GM19324 (cell line): ENCODE measurements around the gene HIC1.
A peak's percentile ranks its signal among the peaks of the same experiment; 100 is the strongest.

Experiments
- ATAC-seq: cut with Tn5 transposase; IDR thresholded peaks from one replicate; pipeline ENCODE4 v1.9.1; 2021; ENCODE audit warnings: mild to moderate bottlenecking, moderate library complexity; ENCODE audit not compliant: unreplicated experiment, low FRiP score

HIC1 gene

GRCh38 chr17:2059547-2060384 is 4.9 kb downstream of the HIC1 start:
- ATAC-seq = no peak

GRCh38 chr17:2060385-2060658 is 5.4 kb downstream of the HIC1 start:
- no peak for ATAC-seq

DNA sequence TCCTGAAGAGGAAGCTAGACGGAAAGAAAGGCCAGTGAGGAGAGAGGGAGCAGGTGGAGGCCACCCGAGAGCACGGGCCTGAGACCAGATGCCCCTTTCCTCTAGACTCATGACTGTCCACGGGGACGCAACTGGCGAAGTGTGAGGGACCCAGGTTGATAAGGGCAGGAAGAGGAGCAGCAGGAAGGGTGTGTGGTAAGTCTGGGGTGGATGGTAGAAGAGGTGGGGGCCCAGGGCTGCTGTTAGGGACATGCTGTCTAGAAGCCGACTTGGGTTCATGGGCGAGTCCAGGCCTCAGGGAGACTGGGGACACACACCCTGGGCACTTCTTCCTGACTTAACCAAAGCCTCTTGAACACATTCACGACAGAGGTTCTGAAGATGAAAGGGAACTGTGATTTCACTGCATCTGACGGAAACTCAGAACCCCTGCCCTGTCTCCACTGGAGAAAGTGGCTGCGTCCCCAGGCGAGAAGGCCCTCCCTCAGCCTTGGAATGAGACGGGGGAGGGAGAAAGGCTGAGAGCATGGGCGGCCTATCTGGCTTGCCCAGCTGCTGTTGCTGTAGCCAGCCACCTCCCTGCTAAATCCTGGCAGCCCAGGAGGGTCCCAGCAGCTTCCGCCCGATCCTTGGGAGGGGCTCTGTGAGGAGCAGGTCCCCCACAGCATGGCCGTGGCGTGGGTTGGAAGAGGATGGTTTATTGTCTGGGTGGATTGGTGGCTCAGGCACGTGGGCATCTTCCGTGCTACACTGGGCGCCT is 6.0 kb downstream of the HIC1 start:
- no peak for ATAC-seq

GRCh38 chr17:2061441-2061958 is 6.6 kb downstream of the HIC1 start:
- ATAC-seq = no peak

DNA sequence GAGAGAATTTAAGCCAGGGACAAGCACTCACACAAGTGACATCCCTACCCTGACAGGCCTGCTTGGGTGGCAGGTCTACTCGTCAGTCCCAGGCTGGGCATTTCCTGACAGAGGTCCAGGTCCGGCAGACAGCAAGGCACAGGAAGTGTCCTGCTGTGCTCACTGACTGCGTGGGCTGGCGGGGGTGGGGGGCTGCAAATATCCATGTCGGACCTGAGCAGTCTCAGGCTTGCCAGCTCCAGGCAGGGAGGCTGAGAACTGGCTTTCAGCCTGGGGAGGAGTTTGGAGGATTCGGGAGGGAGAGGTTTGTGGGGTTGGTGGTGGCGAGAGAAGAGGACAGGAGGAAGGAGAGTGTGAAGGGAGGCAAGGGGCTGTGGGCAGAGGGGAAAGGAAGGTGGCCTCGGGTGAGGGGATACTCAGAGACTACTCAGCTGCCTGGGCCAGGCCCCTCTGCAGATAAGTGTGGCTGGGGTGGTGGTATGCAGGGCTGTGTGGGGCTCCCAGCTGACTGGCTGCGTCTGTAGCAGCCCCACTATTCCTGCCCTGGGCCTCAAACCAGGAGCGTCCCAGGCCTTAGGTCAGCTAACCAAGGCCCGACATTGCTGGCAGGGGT is 7.8 kb downstream of the HIC1 start:
- no peak for ATAC-seq

DNA sequence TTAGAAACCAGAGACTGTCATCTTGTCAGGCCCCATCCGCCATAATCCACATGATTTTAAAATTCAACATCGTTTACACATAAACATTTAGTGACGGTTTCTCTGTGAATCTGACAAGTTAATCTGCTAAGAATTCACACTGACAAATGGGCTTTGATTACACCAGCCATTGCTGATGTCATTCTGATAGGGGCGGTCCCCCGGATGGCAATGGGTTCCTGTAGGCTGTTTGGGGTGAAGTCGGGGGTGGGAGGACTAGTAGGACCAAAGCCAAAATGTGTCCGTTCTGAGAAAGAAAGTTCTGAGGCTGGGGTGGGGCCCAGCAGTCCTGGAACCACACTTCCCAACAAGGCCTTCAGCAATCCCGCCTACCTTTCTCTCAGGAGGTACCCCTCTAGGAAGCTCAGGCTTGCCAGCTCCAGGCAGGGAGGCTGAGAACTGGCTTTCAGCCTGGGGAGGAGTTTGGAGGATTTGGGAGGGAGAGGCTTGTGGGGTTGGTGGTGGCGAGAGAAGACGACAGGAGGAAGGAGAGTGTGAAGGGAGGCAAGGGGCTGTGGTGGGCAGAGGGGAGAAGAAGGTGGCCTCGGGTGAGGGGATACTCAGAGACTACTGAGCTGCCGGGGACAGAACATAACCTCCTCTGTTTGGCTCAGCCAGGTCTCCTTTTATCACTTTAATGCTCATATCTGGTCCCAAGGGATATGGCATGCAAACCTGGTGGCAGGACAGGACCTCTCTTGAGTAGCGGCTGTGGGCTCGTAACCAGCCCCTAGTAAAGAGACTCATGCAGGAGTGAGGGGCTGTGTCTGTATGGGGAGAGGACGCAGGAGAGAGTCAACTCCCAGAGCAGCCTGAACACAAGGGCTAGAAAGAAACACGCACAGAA is 8.6 kb downstream of the HIC1 start:
- no peak for ATAC-seq

DNA sequence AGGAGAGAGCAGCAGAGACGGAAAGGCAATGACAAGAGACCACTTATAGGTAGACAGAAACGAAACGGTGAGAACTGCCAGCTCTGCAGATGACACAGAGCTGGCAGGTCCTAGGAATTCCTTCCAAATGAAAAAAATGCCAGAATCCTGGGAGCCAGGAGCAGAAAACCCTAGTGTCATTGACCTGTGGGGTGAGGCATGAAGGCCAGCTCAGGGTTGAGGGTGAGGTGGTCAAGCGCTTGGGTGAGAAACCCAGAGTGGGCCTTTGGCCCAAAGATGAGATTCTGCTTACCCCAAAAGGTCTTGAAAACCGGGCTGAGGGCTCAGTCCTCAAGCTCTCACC is 9.2 kb downstream of the HIC1 start:
- no peak for ATAC-seq

GRCh38 chr17:2064520-2064971 is 9.6 kb downstream of the HIC1 start:
- no peak for ATAC-seq

GRCh38 chr17:2064980-2065785 is 10.3 kb downstream of the HIC1 start:
- no peak for ATAC-seq

GRCh38 chr17:2065949-2066400 is 11.1 kb downstream of the HIC1 start:
- no peak for ATAC-seq

DNA sequence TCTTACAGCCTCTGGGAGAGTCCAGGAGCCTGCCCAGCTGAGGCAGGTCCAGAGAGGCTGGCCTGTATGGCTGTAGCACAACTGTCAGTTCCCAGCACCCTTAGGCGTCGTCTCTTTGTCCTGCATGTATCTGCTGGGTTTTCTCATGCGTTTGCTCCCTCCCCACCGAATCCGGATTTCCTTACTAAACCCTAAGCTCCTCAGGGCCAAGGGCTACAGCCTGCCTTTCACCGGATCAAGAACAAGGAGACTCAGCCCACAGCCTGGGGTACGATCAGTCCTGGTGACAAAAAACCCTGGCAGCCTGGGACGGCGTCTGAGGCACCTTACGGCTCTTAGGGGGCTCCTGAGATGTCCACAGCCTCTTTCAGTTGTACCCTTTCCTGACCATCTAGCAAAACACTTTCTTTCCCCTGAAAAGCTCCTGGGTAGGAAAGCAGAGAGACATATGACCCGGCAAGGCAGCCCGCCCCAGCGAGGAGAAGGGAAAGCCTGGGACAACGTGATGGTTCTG is 12.2 kb downstream of the HIC1 start:
- ATAC-seq = no peak

DNA sequence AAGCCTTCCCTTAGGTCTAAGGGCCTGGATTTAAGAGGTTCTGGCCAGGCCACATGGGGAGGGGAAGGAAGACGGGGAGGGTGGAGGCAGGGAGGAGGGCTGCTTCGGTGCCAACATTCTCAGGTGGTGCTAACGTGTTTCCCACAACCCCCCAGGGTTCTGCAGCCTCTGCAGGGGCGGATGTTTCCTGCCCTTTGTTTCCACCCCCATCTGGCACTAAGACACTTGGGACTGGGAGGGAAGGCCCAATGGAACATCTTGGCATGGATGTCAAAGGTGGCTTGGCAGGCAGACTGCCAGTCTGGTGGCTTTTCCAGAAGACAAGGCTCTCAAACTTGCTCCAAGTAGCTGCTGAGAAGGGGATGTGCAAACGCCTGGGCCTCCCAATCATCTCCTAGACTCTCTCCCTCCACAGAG is 12.7 kb downstream of the HIC1 start:
- no peak for ATAC-seq

GRCh38 chr17:2068031-2068518 is 13.2 kb downstream of the HIC1 start:
- ATAC-seq = no peak

DNA sequence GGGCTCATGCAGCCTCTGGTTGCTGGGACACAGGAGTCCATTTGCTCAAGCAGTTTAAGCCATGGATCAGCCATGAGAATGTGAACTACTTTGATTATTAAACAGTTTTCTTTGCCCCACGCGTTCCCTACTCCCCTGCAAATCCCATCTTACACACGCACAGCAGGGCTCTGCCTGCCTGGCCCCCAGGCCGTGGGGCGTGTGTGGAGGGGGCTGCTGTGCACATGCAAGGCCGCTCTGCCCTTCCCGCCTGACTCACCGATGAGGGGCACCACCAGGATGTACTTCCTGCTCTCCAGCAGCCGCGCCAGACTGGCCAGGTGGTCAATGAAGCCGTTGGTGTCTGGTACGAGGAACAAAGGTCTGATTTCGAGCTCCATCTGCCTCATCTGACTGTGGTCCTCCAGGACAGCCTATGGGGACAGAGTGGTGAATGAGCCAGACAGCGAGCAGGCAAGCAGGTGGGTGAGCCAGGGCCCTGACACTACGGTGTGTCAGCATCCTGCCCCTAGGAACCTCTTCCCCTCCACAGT is 13.7 kb downstream of the HIC1 start:
- ATAC-seq = no peak

DNA sequence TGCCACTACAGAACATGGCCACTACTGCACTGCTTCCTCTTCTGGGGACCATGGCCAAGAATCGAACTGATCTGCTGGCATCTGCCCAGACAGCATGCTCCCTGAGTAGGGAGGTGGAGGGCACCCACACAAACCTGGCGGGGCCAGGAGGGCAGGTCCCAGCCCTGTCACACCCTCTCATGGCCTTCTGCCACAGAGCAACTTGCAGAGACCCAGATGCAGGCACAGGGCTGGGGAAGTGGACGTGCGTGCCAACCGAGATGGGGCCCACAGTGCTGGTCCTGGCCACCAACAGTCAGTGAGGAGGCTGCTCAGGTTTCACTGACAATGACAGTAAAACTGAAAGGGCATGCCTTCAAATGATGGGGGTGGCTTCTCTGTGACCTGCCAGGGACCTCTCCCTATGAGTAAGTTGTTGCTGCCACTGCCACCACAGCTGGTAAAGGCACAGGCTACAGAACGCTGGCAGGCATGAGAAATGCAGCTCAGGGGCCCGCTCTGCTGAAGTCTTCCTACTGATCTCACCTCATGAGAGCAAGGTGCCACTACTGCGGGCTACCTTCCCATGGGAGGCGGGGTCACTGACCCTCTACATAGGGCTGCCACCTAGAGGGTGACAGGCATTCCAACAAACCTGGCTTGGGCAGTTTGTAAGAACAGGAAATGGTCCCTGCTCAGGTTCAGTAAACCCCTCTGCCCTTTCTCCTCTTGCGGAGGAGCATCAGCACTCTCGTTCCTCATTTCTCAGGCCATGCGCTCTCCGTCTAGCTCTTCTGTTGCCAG is 15.5 kb downstream of the HIC1 start:
- ATAC-seq = peak; percentile 71

DNA sequence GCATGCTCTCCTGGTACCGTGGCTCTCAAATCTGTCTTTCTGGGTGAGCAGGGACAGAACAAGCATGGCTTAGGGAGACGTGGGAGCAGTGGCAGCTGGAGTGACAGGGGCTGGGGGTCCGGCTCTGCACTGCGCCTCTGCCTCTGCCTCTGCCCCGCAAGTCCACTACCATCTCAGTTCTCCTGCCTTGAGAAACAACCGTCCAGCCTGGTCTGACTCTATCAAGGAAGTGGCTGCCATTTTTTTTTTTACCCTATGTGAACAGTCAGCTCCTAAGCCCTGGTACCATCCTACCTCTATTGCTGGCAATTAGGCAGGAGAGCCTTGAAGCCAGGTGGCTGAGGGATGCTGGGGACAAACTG is 16.1 kb downstream of the HIC1 start:
- ATAC-seq = no peak

- no peak for ATAC-seq
These were observed 16.8 kb downstream of the HIC1 start for GRCh38 chr17:2071455-2072281.
